ENCODE measurements around the gene PDE6G.
A peak's percentile ranks its signal among the peaks of the same experiment; 100 is the strongest.
"Not testable (repeated sequence)": the region's sequence is repeated elsewhere in the genome, so short reads cannot be mapped to it uniquely, and the experiment has no call there.

PDE6G gene

DNA sequence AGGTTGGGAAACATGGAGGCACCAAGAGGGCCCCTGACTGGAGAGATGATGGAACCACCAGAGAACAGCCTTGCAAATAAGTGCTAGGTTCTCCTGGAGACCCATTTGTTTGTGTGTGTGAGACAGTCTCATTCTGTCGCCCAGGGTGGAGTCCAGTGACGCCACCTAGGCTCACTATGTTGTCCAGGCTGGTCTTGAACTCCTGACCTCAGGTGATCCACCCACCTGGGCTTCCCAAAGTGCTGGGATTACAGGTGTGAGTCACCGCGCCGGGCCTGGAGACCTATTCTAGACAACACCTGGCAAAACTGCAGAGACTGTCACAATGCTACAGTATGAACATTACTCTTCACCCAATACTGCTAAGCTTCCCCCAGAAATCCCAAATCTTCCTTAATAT is 20.9 kb downstream of the PDE6G start:
- no peak for DNase-seq (ENCODE audit: low spot score)

- no peak for DNase-seq (ENCODE audit: low spot score)
Measured at GRCh38 chr17:81631482-81631881, 24.9 kb downstream of the PDE6G start.

DNA sequence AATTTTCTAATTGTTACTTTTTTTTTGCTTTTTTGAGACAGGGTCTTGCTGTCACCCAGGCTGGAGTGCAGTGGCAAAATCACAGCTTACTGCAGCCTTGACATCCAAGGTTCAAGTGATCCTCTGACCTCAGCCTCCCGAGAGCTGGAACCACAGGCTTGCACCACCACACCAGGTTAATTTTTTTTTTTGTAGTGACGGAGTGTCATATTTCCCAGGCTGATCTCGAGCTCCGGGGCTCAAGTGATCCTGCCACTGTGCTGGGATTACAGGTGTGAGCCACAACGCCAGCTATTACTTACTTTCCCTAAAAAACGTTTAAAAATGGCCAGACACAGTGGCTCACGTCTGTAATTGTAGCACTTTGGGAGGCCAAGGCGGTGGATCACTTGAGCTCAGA is 26.1 kb downstream of the PDE6G start:
- no peak for DNase-seq (ENCODE audit: low spot score)

DNA sequence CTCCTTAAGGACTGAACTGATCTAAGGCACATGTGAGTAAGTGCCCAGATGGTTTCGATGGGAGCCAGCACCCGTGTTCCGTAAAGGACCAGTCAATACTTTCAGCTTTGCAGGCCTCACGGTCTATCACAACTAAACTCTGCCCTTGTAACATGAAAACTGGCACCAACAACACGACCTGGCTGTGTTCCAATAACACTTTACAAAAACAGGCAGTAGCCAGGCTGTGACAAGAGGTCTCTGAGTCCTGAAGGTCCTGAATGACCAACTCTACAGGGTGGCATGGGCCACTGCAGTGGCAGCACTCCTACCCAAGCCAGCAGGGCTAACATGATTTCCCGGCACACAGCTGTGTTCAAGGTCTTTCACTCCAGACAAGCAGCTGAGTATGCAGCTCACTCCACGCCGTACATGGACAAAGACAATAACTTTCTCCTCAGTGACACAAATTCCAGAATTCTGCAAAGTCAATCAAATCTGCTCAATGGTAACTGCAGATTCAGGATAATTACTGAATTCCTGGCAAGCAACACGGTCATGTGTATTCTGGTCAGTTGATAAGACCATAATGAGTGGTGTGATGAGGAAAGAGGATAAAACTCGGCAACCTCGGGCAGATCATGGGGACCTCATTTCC is 34.7 kb downstream of the PDE6G start:
- no peak for DNase-seq (ENCODE audit: low spot score)

GRCh38 chr17:81618307-81618706 is 38.0 kb downstream of the PDE6G start:
- not testable (repeated sequence) for DNase-seq (ENCODE audit: low spot score)

GRCh38 chr17:81616877-81617276 is 39.5 kb downstream of the PDE6G start:
- DNase-seq (ENCODE audit: low spot score): no peak

GRCh38 chr17:81615401-81615930 is 40.9 kb downstream of the PDE6G start:
- DNase-seq (ENCODE audit: low spot score): no peak

DNA sequence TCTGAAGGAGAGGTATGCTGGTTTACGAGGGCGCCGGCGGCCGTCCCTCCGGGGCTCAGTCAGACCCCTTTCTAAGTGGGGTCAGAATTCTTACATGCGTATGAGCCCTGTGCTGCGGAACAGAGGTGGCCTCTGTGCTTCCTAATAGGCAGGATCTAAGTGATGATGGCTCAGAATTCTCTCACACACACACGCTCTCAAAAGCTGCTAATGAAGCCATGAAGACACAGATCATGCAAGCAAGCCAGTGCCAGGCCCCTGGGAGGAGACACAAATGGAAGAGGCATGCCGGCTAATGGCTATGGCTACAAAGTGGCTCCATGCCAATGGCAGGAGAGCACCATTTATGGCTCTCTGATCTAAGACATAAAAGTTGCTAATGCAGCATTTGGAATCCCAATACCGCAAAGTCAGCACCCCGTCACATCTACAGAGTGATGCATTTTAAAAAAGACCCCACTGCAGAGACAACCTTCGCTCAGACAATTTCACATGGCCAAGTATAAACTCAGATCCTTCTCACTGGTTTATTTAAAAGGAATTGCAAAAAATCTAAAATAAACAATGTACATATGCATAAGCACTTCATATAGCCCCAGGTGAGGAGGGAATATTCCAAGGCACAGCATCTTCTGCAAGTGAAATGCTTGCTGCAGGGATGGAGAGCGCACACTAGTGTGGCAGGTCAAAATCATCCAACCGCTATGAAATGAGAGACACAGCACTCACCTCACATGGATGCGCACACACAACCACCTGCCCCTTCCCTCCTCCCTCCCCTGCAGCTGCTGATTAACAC is 44.0 kb downstream of the PDE6G start:
- no peak for DNase-seq (ENCODE audit: low spot score)

DNA sequence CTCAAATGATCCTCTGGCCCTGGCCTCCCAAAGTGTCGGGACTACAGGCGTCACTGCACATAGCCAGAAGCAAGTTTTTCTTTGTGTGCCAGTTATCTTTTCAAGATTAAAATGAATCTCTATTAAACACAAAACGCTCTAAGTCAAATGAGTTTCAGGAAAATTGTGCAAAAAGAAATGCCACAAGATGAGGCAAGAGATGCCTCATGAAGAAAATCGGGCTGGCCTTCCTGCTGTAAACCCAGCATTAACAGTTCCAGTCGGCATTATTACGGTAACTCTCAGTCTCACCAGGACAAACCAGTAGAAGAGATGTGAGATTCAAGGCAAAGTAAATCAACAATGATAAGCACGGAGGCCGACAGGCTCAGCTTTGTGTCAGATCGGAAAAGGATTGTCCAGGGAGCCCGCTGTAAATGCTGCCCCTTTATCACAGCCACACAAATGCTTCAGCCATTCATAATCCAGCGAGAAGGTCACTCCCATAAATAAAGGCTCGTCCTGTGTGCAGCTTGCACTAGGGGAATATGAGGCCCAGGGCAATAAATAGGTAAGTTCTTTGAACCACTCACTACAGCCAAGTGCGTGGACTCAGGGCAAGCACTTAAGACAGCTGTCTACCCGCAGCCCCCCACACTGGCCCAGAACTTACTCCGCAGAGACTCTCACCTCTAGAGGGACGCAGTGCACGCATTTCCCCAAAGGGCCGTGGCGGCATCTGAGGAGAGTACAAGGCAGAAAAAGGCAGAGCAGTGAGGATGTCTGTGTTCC is 46.6 kb downstream of the PDE6G start:
- DNase-seq (ENCODE audit: low spot score): no peak

DNA sequence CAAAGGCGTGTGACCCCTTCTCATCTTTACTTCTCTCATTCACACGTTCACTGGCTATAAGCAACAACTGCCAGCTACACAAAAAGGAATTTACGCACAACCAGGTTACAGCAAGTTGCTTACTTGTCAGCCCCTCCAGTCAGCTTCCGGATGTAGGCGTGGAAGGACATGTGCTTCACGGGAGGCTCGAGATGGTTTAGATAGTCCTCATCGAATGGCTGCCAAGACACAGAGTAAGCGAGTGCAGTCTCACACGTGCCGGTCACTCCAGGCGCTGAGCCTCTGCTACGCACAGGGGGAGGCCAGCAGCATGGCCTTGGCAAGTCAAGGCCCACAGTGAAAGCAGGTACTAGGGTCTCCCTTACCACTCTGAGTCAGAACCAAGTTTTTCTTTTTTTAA is 47.7 kb downstream of the PDE6G start:
- no peak for DNase-seq (ENCODE audit: low spot score)

- DNase-seq (ENCODE audit: low spot score): no peak
Measured at GRCh38 chr17:81608082-81608481, 48.3 kb downstream of the PDE6G start.

DNA sequence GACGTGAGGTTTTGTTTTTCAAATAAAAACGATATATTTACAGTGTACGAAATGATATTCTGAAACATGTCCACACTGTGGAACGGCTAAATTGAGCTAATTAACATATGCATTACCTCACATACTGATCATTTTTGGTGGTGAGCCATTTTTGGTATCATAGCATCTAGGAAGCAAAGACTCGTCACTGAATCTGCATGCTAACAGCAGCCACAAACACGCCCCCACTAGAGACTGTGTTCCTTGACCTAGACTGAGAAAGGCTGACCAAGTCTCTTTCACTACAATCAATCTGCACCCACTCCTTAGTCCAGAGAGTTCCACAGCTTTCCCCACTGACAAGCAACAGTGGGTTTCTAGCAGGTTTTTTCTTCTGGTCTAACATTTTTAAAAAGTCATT is 48.9 kb downstream of the PDE6G start:
- DNase-seq (ENCODE audit: low spot score): no peak

DNA sequence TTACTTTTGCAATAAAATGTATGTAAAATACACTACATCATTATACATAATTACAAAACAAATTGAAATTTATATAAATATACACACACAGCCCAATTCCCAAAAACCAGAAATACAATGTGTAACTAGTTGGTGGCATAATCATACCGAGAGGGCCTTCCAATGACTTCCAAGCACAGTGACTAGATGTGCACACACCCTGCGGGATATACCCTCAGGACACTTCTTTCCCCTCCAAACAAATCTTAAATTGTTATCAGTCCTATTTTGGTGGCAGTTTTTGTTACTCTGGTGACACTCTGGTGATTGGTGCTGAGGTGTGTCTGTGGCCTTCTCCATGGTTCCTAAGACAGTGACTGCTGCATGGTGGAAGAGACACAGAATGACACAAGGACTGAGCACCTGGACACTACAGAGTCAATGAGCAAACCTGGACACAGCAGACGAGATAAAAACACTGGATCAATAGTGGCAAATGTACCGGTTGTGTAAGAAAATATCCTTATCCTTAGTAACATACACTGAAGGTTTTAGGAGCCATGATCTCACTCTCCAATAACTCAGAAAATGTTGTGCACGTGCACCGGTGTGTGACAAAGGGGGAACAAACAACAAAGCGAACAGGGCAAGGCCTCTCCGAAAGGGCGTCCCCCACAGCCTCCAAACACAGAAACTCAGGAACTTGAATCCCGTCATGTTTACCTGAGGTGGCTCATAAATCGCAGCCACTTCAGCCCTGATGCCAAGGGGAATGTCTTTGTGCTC is 52.3 kb downstream of the PDE6G start:
- DNase-seq (ENCODE audit: low spot score): no peak

DNA sequence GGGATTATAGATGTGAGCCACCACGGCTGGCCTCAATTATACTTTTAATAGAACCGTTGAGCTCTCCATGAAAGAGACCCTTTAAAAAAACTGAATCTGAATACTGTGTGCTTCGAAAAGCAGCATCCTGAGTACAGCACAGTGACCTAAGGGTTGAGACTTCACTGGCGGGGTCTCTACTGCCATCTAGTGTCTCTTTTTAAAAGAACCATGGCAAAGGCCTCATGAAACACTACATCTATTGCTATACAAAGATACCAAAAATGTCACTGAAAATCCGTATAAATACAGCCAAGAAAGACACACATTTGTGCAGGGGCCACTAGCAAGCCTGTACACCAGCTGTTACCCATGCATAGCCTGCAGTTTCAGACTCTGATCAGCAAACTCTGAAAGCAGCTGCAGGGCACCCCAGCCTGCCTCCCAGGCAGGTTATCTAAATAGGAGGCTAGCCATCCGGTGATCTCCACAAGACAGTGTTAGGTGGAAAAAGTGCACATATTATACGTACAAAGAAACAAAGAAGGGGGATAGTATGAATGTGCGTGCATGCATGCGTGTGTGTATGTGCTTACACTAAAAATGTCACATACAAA is 54.7 kb downstream of the PDE6G start:
- peak; percentile 62 for DNase-seq (ENCODE audit: low spot score)
